ENCODE results near the gene RPL7L1.
A peak's percentile ranks its signal among the peaks of the same experiment; 100 is the strongest.
"Not testable (repeated sequence)": the region's sequence is repeated elsewhere in the genome, so short reads cannot be mapped to it uniquely, and the experiment has no call there.

Gene RPL7L1

GRCh38 chr6:42890311-42891198, 11.1 kb downstream of the RPL7L1 start:
- DNase-seq (ENCODE audit: low read depth in 2 of 3, low spot score in 1 of 3), result peak; percentile 88 to 91 (median 90)

- no peak for DNase-seq (ENCODE audit: low read depth in 2 of 3, low spot score in 1 of 3)
Observed at GRCh38 chr6:42891199-42891722, 11.8 kb downstream of the RPL7L1 start.

- not testable (repeated sequence) for DNase-seq (ENCODE audit: low read depth in 2 of 3, low spot score in 1 of 3)
Observed at GRCh38 chr6:42894041-42894828, 14.8 kb downstream of the RPL7L1 start.

- no peak for DNase-seq (ENCODE audit: low read depth in 2 of 3, low spot score in 1 of 3)
Observed at GRCh38 chr6:42896178-42896719, 16.8 kb downstream of the RPL7L1 start.

- DNase-seq (ENCODE audit: low read depth in 2 of 3, low spot score in 1 of 3), result peak; percentile 34 to 90 (median 55)
Observed at GRCh38 chr6:42898891-42899361, 19.5 kb downstream of the RPL7L1 start.

- no peak for DNase-seq (ENCODE audit: low read depth in 2 of 3, low spot score in 1 of 3)
Observed at GRCh38 chr6:42899871-42900270, 20.5 kb downstream of the RPL7L1 start.

- peak; percentile 44 to 83 (median 57) for DNase-seq (ENCODE audit: low read depth in 2 of 3, low spot score in 1 of 3)
Observed at GRCh38 chr6:42901538-42901957, 22.1 kb downstream of the RPL7L1 start.

- not testable (repeated sequence) for DNase-seq (ENCODE audit: low read depth in 2 of 3, low spot score in 1 of 3)
Observed at GRCh38 chr6:42902429-42903263, 23.2 kb downstream of the RPL7L1 start.

GRCh38 chr6:42904467-42904866, 25.1 kb downstream of the RPL7L1 start:
- DNase-seq (ENCODE audit: low read depth in 2 of 3, low spot score in 1 of 3), result no peak

GRCh38 chr6:42907336-42907735, 27.9 kb downstream of the RPL7L1 start:
- no peak for DNase-seq (ENCODE audit: low read depth in 2 of 3, low spot score in 1 of 3)

GRCh38 chr6:42909835-42910234, 30.4 kb downstream of the RPL7L1 start:
- DNase-seq (ENCODE audit: low read depth in 2 of 3, low spot score in 1 of 3), result no peak

GRCh38 chr6:42911171-42912021, 32.0 kb downstream of the RPL7L1 start:
- no peak for DNase-seq (ENCODE audit: low read depth in 2 of 3, low spot score in 1 of 3)

GRCh38 chr6:42914546-42914945, 35.1 kb downstream of the RPL7L1 start:
- DNase-seq (ENCODE audit: low read depth in 2 of 3, low spot score in 1 of 3), result no peak

- no peak for DNase-seq (ENCODE audit: low read depth in 2 of 3, low spot score in 1 of 3)
Observed at GRCh38 chr6:42915732-42916131, 36.3 kb downstream of the RPL7L1 start, which contains the start of gene PTCRA. PTCRA (plus strand) TSS chr6:42916053; CDS start chr6:42916070, 17 bp downstream.

- DNase-seq (ENCODE audit: low read depth in 2 of 3, low spot score in 1 of 3), result no peak
Observed at GRCh38 chr6:42916288-42916687, 36.9 kb downstream of the RPL7L1 start.

GRCh38 chr6:42921801-42922200, 42.4 kb downstream of the RPL7L1 start:
- no peak for DNase-seq (ENCODE audit: low read depth in 2 of 3, low spot score in 1 of 3)

GRCh38 chr6:42923666-42924065, 44.2 kb downstream of the RPL7L1 start:
- no peak for DNase-seq (ENCODE audit: low read depth in 2 of 3, low spot score in 1 of 3)

GRCh38 chr6:42925248-42925857, 45.9 kb downstream of the RPL7L1 start:
- DNase-seq (ENCODE audit: low read depth in 2 of 3, low spot score in 1 of 3), result no peak
